Colonic mucosa (tissue), 4 donors: Measurements from ENCODE around the gene SNRK. TPM values are rescaled to one million over a fixed set of nuclear protein-coding genes. Genes with fewer than 3 reads are reported as not detected.

Experiments
- DNase-seq: peaks from one replicate; pipeline ENCODE4 v3.0.0-alpha.2; 2020
- H3K27ac ChIP-seq: fragments of 200-600 bp; one replicate; pipeline ENCODE4 v1.8.0; 2021
- H3K27me3 ChIP-seq: fragments of 200-600 bp; one replicate; pipeline ENCODE4 v1.8.0; 2021
- H3K36me3 ChIP-seq: fragments of 200-600 bp; one replicate; pipeline ENCODE4 v1.8.0; 2021
- H3K4me1 ChIP-seq: fragments of 200-600 bp; one replicate; pipeline ENCODE4 v1.8.0; 2021; ENCODE audit warnings: mild to moderate bottlenecking
- H3K4me3 ChIP-seq: fragments of 200-600 bp; one replicate; pipeline ENCODE4 v1.8.0; 2021
- H3K9ac ChIP-seq, 2 donors: one replicate each; pipeline ENCODE4 v1.7.0; 2013; ENCODE audit warnings: control low read depth in 2 of 2, low read depth in 2 of 2, low read length in 2 of 2
- H3K9me3 ChIP-seq: fragments of 200-600 bp; one replicate; pipeline ENCODE4 v1.8.0; 2021
- CTCF ChIP-seq: fragments of 200-600 bp; IDR thresholded peaks from one replicate; pipeline ENCODE4 v1.8.0; 2022; ENCODE audit warnings: antibody characterized with exemption, mild to moderate bottlenecking
- intact Hi-C: fragments of 100-400 bp; cut with DNase I; formaldehyde crosslinking; loops from one replicate; pipeline ENCODE4 v1.14.1; 2022
- total RNA-seq, 2 donors: library from RNA; stranded (reverse); fragmentation: NEBNext Ultra II Directional in 1 of 2; extraction: Animal tissue kit (Norgen Biotek cat#: 25700) in 1 of 2; gene quantifications; one replicate each; pipeline ENCODE4 v1.2.1, GENCODE V29; 2021
- donor health status: healthy.
- donor health status: DM: no; HTN: no; CAD: no.
- donor health status: DM: no; HTN: no; CAD: no.

Gene SNRK
- total RNA-seq, 2 donors from 2014 or later = 19.7 to 48.2 TPM

GRCh38 chr3:43334976-43335375, 48.6 kb downstream of the SNRK start:
- Histone ChIP-seq H3K9ac (no peak overlapping the region), H3K27me3 (no peaks in the 10 kb centered on the region), H3K4me1 (no peaks in the 10 kb centered on the region), H3K36me3 (peaks cover 10% of the 10 kb centered on the region), H3K27ac (no peak overlapping the region), H3K4me3 (no peak overlapping the region), H3K9me3 (no peaks in the 10 kb centered on the region)
- TF ChIP-seq CTCF = no peak
- intact Hi-C loops = no loop called here
- DNase-seq = no peak

- DNase-seq = no peak
- intact Hi-C loops = no loop called here
- Histone ChIP-seq H3K9me3 (no peaks in the 10 kb centered on the region), H3K9ac (no peak overlapping the region), H3K27ac (no peak overlapping the region), H3K36me3 (peaks cover 10% of the 10 kb centered on the region), H3K4me3 (no peak overlapping the region), H3K27me3 (no peaks in the 10 kb centered on the region), H3K4me1 (no peaks in the 10 kb centered on the region)
- TF ChIP-seq CTCF = no peak
Observed at GRCh38 chr3:43335799-43336198, 49.5 kb downstream of the SNRK start.

GRCh38 chr3:43338295-43338694, 52.0 kb downstream of the SNRK start:
- no peaks in the 10 kb centered on the region for H3K4me1 ChIP-seq
- no peak overlapping the region for H3K27ac ChIP-seq
- DNase-seq = no peak
- H3K27me3 ChIP-seq = no peaks in the 10 kb centered on the region
- no peak for TF ChIP-seq CTCF
- H3K36me3 ChIP-seq = peaks cover 10% of the 10 kb centered on the region
- no peak overlapping the region for H3K4me3 ChIP-seq
- H3K9me3 ChIP-seq = no peaks in the 10 kb centered on the region
- H3K9ac ChIP-seq = no peak overlapping the region
- intact Hi-C loops = no loop called here

GRCh38 chr3:43340403-43340802, 54.1 kb downstream of the SNRK start:
- DNase-seq = no peak
- peaks cover 14% of the 10 kb centered on the region for H3K36me3 ChIP-seq
- H3K4me3 ChIP-seq = no peak overlapping the region
- H3K27ac ChIP-seq = no peak overlapping the region
- no peak for TF ChIP-seq CTCF
- intact Hi-C loops = no loop called here
- H3K27me3 ChIP-seq = no peaks in the 10 kb centered on the region
- no peaks in the 10 kb centered on the region for H3K9me3 ChIP-seq
- no peak overlapping the region for H3K9ac ChIP-seq
- no peaks in the 10 kb centered on the region for H3K4me1 ChIP-seq

- intact Hi-C loops = no loop called here
- Histone ChIP-seq H3K4me3 (no peak overlapping the region), H3K9ac (no peak overlapping the region), H3K4me1 (no peaks in the 10 kb centered on the region), H3K36me3 (peaks cover 14% of the 10 kb centered on the region), H3K9me3 (no peaks in the 10 kb centered on the region), H3K27me3 (no peaks in the 10 kb centered on the region), H3K27ac (no peak overlapping the region)
- TF ChIP-seq CTCF = no peak
- DNase-seq = no peak
Observed at GRCh38 chr3:43341788-43342187, 55.4 kb downstream of the SNRK start.

- intact Hi-C loops = no loop called here
Observed at GRCh38 chr3:43343185-43343584, 56.8 kb downstream of the SNRK start.

More at GRCh38 chr3:43343185-43343584, 56.8 kb downstream of the SNRK start:
- H3K27ac ChIP-seq = no peak overlapping the region
- H3K36me3 ChIP-seq = peaks cover 7% of the 10 kb centered on the region
- H3K9me3 ChIP-seq = no peaks in the 10 kb centered on the region
- H3K27me3 ChIP-seq = no peaks in the 10 kb centered on the region
- H3K4me3 ChIP-seq = no peak overlapping the region
- H3K4me1 ChIP-seq = no peaks in the 10 kb centered on the region
- H3K9ac ChIP-seq = no peak overlapping the region
- no peak for DNase-seq
- no peak for TF ChIP-seq CTCF
